Neural cell (in vitro differentiated cells): ENCODE data around the gene ZBP1.

Experiments used
- CTCF ChIP-seq: fragments of 450-650 bp; IDR thresholded peaks from 2 replicates; pipeline ENCODE4 v1.5.1; 2014; ENCODE audit warnings: antibody characterized with exemption, mild to moderate bottlenecking, moderate library complexity; ENCODE audit not compliant: poor library complexity, severe bottlenecking
- EP300 ChIP-seq: fragments of 450-650 bp; conservative IDR thresholded peaks from 2 replicates; pipeline ENCODE4 v1.6.1; 2014; ENCODE audit warnings: antibody characterized with exemption, mild to moderate bottlenecking, moderate library complexity; ENCODE audit not compliant: poor library complexity, severe bottlenecking
- EZH2 ChIP-seq: fragments of 200-600, 300-800 bp; shearing (Covaris generic), sonication (generic); IDR thresholded peaks from 2 replicates; pipeline ENCODE4 v1.6.1; 2014; ENCODE audit warnings: antibody characterized with exemption, low read length, borderline replicate concordance, mild to moderate bottlenecking; ENCODE audit not compliant: insufficient read depth, poor library complexity, severe bottlenecking

- TF ChIP-seq CTCF (no peak), EZH2 (no peak), EP300 (no peak)
Observed at GRCh38 chr20:57579898-57580447, 40.3 kb downstream of the ZBP1 start.
